Bone marrow (tissue), 2 donors: ENCODE measurements around the gene MRPL2.

ENCODE experiments used
- DNase-seq, 2 donors: peaks; one replicate each; lab custom pipeline; 2025; lab: John Stamatoyannopoulos, UW

MRPL2 gene

DNA sequence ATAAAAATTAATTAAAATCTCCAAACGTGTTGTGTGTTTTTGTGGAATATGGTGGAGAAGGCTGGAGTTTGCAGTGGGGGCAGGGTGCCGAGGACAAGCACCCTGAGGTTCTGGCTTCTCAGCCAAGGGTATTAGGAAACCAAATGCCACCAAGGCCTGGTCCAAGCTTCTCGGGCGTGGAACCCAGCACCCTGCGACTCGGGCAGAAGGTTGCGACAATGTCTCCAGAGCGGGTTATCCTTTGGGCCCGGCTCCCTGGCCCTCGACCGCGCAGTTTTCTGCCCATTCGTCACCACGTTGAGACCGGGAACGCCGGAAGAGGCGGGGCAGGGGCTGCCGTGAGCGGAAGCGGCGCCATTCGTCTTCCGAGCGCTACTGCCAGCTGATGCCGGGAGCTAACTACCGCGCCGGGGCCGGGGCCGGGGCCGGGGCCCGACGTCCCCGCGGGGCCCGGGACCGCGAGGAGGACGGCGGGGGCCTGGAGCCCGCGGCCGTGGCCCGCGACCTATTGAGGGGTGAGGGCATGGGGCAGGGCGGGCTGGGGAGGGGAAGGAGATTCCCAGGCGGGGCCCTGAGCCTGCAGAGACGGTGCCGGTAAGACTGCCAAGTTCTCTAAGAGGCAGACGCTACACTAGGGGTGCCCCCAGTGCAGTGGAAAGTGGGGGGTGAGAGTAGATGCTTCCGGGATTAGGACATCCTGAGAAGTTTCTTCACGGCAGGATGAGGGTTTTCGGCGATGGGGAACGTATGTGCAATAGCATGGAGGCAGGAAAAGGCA, 37.8 kb downstream of the MRPL2 start, which contains the start of gene RRP36:
TSS of gene RRP36 (plus strand) at position 354 of the 778 bp plus-strand sequence. CDS start at position 386, 32 bp downstream.
- DNase-seq = peak; percentile 31 to 39

GRCh38 chr6:43020847-43021246, 38.4 kb downstream of the MRPL2 start:
- no peak for DNase-seq

GRCh38 chr6:43020052-43020705, 39.1 kb downstream of the MRPL2 start:
- no peak for DNase-seq

DNA sequence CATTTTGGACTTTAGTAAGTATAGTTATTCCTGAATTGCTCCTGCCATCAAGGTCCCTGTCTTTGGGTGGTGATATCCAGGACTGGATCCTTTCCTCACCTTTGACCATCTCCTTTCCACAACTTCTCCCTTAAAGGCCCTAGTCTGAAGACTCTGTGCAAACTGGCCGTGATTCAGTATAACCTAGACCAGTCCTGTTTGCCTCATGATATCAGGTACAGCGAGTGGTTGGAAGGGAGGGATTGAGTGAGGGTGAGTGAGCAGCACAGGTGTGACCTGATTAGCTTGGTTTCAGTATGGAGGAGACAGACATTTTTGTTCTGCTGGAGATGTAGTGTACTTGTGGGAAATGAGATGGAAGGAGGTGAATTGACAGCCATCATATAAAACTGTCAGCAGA, 40.1 kb downstream of the MRPL2 start:
- DNase-seq = no peak

DNA sequence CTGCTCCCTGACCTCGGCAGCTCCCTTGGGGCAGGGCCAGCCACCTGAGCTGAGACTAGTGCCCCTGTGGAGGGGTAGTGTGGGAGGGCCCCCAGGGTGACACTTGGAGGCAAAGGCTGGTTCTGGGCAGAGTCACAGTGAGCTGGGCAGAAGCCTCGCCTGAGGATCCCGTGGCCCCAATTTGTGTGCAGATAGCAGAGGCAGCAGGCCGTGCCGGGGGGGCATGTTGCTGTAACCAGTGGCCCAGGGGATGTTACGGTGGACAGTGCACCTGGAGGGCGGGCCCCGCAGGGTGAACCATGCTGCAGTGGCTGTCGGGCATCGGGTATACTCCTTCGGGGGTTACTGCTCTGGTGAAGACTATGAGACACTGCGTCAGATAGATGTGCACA, 42.3 kb downstream of the MRPL2 start:
- DNase-seq = no peak

GRCh38 chr6:43016176-43016942, 42.9 kb downstream of the MRPL2 start:
- DNase-seq = no peak

DNA sequence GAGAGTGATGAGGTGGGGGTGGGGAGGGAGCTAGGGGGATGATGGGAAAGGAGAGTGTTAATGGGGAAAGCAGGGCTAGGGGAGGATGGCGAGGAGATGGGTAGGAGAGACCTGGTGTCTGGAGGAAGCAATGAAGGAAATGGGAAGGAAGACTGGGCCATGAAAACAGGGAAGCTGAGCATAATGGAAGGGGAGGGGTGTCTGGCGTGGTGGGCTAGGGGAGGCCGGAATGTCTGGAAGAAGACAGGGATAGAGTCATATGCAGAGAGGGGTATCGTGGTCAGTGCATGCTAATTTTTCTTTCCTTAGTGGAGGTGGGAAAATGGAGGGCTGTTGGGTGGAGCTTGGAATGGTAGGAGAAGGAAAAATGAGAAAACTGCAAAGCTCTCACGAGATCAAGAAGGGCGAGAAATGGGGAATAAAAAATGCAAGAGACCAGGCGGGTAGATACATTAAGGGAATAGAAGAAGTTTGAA, 44.8 kb downstream of the MRPL2 start:
- no peak for DNase-seq

DNA sequence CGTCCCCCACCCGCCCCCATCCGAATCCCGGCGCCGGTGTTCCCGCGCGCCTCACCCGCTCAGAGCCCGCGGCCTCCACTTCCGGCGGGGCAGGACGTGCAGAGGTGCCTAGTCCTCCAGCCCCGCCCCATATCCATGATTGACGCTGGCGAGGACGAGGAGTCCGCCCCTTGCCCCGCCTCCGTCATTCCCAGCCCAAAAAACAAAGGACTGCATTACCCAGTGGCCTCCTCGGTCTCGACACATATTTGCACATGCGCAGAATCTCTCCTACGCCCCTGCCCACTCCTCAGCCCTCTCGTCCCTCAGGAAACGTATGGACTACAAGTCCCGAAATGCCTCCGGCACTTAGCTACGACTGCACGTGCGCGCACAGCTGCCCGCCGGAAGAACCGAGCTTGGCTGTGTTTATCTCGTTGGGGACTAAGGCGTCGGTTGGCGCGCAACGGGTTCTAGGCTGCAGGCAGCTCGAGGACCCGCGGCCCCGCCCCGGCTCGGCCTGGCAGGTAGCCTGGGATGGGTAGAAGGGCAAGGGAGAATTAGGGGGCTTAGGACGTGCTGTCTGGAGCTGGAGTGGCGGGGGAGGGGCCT, 45.3 kb downstream of the MRPL2 start, which contains the start of the genes KLHDC3 and MEA1:
TSS of gene KLHDC3 (plus strand) at position 407 of the 591 bp plus-strand sequence. CDS start 2,944 bp downstream, outside the sequence.
TSS of gene MEA1 (minus strand) at position 104 of the 591 bp plus-strand sequence. CDS start 133 bp downstream, outside the sequence.
- DNase-seq = peak; percentile 88 to 100

DNA sequence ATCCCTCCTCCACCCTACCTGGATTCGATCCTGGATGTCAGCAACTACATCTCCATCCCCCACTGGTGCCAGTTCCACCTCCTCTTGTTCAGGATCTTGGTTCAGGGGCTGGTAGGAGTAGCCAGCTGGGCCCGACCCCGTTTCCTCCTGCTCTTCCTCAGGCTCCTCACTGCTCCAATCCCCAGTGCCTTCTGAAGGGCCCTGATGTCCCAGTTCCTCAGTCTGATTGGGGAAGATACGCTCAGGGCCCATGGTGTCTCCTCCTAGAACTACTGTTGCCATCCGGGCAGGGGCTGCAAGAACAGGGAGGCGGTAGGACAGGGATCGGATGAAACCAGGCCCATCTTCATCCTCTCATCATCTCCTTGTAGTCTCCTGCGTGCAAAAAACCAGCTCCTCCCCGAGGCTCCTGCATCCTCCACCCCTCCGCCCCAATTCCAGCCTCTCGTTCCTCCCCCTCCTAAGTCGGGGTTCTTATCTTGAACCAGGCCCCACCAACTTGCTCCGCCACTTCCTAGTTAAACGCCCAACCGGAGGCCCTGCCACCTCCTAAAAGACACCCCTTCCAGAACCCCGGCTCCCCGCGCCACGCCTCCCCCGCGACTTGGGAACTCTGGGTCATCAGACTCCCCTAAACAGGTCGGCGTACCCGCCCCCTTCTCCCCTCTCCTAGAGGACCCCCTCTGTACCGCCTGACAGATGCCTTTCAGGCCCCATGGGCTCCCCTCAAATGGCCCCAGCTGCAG, 46.0 kb downstream of the MRPL2 start:
- peak in 1 of 2 donors; percentile 57 for DNase-seq

DNA sequence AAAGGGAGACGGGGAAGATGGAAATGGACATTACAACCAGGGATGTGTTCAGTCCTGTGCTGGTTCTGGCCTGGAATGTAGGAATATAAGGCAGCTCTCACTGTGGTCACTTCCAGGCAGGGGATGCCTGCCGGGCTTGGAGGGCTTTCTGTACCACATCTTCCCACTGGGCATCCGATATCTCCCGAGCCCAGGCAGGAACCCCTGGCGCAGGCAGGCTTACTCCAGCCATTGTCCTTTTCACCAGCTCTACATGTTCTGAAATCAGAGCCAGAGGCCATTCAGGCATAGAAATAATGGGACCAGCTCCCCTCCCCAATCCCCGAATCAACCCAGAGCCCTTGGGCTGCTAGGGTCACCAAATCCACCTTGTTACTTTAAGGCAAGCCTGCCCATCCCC, 46.9 kb downstream of the MRPL2 start:
- no peak for DNase-seq

GRCh38 chr6:43011207-43011606, 48.0 kb downstream of the MRPL2 start:
- DNase-seq = no peak

GRCh38 chr6:43009124-43009523, 50.1 kb downstream of the MRPL2 start:
- no peak for DNase-seq

DNA sequence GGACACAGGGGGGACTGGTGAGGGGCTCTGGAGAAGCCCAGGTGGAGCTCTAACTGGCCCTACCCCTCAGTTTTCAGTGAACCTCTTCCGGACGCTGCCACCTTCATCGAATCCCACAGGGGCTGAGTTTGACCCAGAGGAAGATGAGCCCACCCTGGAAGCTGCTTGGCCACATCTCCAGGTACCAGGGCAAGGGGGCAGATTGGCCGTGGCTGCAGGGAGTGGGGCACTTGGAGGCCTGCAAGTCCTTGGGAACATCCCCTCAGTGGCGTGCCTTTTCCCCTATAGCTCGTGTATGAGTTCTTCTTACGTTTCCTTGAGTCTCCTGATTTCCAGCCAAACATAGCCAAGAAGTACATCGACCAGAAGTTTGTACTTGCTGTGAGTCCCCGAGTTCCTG, 52.1 kb downstream of the MRPL2 start:
- no peak for DNase-seq

DNA sequence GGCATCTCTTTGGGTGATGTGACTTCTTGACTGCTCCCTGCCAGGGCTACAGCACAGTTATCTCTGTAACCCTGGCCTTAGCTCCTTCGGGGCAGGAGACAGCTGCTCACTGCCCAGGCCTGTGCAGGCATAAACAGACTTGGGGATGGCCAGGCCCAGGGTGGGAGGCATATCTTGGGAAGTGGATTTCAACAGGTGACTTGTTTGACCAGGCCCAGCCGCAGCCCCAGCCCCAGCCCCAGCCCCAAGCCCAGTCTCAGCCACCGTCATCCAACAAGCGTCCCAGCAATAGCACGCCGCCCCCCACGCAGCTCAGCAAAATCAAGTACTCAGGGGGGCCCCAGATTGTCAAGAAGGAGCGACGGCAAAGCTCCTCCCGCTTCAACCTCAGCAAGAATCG, 53.0 kb downstream of the MRPL2 start:
- DNase-seq = no peak

DNA sequence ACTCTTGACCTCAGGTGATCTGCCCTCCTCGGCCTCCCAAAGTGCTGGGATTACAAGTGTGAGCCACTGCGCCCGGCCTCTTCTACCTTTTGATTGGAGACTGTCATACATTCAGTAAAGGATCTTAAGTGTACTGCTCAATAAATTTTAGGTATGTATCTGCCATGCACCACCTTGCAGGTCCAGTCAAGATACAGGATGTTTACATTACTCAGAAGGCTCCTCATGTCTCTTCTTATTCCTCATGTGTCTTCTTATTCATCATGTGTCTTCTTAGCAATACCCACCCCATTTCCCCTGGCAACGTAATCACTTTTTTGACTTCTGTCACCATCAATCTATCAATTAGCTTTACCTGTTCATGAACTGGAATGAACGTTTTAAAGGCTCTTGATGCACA, 53.4 kb downstream of the MRPL2 start:
- DNase-seq = no peak
